ENCODE results near the gene EVA1C. TPM values are rescaled to one million over a fixed set of nuclear protein-coding genes. Genes with fewer than 3 reads are reported as not detected.
"Not testable (repeated sequence)": the region's sequence is repeated elsewhere in the genome, so short reads cannot be mapped to it uniquely, and the experiment has no call there.

Gene EVA1C
- total RNA-seq, 6 donors from 2014 or later = 40.2 to 75.6 (median 55.7) TPM

GRCh38 chr21:32387151-32387550 lies 25.4 kb upstream of the EVA1C start:
- no peak for ATAC-seq (ENCODE audit: low FRiP score in 2 of 2)
- no peak for DNase-seq
- no peak for TF ChIP-seq CTCF (IDR thresholded peaks at IDR 0.05)
- no peak for TF ChIP-seq POLR2AphosphoS5 (IDR thresholded peaks at IDR 0.05)
- no peak for TF ChIP-seq POLR2A (IDR thresholded peaks at IDR 0.05)
- TF ChIP-seq EP300 (IDR thresholded peaks at IDR 0.05) = no peak
- peaks cover 7 to 20% (median 11%) of the 10 kb centered on the region in 4 donors for H3K4me1 ChIP-seq
- H3K9me3 ChIP-seq = no peaks in the 10 kb centered on the region
- H3K4me3 ChIP-seq = no peak overlapping the region
- H3K36me3 ChIP-seq = peaks cover 15 to 30% (median 20%) of the 10 kb centered on the region in 4 donors
- peak overlapping the region in 1 of 4 donors; percentile 40 for H3K27ac ChIP-seq
- H3K27me3 ChIP-seq = no peaks in the 10 kb centered on the region
- WGBS, 2 donors = 72 to 80% methylated on average over 8 of the region's 8 CpGs

GRCh38 chr21:32388306-32388705 lies 24.2 kb upstream of the EVA1C start:
- Histone ChIP-seq H3K27ac (no peak overlapping the region), H3K4me3 (no peak overlapping the region)

GRCh38 chr21:32389337-32390015 lies 23.0 kb upstream of the EVA1C start:
- Histone ChIP-seq H3K4me1 (peaks cover 18 to 32% (median 20%) of the 10 kb centered on the region in 4 donors), H3K4me3 (no peak overlapping the region), H3K27ac (no peak overlapping the region), H3K9me3 (no peaks in the 10 kb centered on the region), H3K36me3 (peaks cover 0 to 7% (median 0%) of the 10 kb centered on the region in 4 donors), H3K27me3 (no peaks in the 10 kb centered on the region)
- 74 to 78% methylated on average over 5 of the region's 5 CpGs for WGBS, 2 donors
- ATAC-seq (ENCODE audit: low FRiP score in 2 of 2) (no peak), DNase-seq (no peak)
- TF ChIP-seq POLR2A (IDR thresholded peaks at IDR 0.05) (no peak), EP300 (IDR thresholded peaks at IDR 0.05) (no peak), POLR2AphosphoS5 (IDR thresholded peaks at IDR 0.05) (no peak), CTCF (IDR thresholded peaks at IDR 0.05) (no peak)

More at GRCh38 chr21:32388306-32388705, 24.2 kb upstream of the EVA1C start:
- H3K27me3 ChIP-seq = no peaks in the 10 kb centered on the region
- DNase-seq (no peak), ATAC-seq (ENCODE audit: low FRiP score in 2 of 2) (no peak)
- peaks cover 10 to 25% (median 15%) of the 10 kb centered on the region in 4 donors for H3K4me1 ChIP-seq
- peaks cover 6 to 18% (median 9%) of the 10 kb centered on the region in 4 donors for H3K36me3 ChIP-seq
- 93% methylated on average over 8 to 9 of the region's 9 CpGs for WGBS, 2 donors
- no peaks in the 10 kb centered on the region for H3K9me3 ChIP-seq
- TF ChIP-seq POLR2AphosphoS5 (IDR thresholded peaks at IDR 0.05) (no peak), CTCF (IDR thresholded peaks at IDR 0.05) (no peak), EP300 (IDR thresholded peaks at IDR 0.05) (no peak), POLR2A (IDR thresholded peaks at IDR 0.05) (no peak)

- H3K27ac ChIP-seq; DNase-seq; H3K36me3 ChIP-seq; H3K27me3 ChIP-seq; ATAC-seq (ENCODE audit: low FRiP score in 2 of 2); H3K4me3 ChIP-seq; H3K9me3 ChIP-seq: not testable (repeated sequence)
- H3K4me1 ChIP-seq = peaks cover 18 to 32% (median 20%) of the 10 kb centered on the region in 4 donors
- 87 to 91% methylated on average over 11 of the region's 11 CpGs for WGBS, 2 donors
These were observed 21.8 kb upstream of the EVA1C start for GRCh38 chr21:32390537-32391224.

- H3K9me3 ChIP-seq = no peaks in the 10 kb centered on the region
- peaks cover 18 to 26% (median 20%) of the 10 kb centered on the region in 4 donors for H3K4me1 ChIP-seq
- no peaks in the 10 kb centered on the region for H3K27me3 ChIP-seq
- TF ChIP-seq POLR2AphosphoS5 (IDR thresholded peaks at IDR 0.05) (no peak), CTCF (IDR thresholded peaks at IDR 0.05) (no peak), EP300 (IDR thresholded peaks at IDR 0.05) (no peak), POLR2A (IDR thresholded peaks at IDR 0.05) (no peak)
- ATAC-seq (ENCODE audit: low FRiP score in 2 of 2) (no peak), DNase-seq (no peak)
- H3K4me3 ChIP-seq = peak overlapping the region in 2 of 4 donors; percentile 93 to 99
- no peak overlapping the region for H3K27ac ChIP-seq
- 73 to 75% methylated on average over 4 of the region's 4 CpGs for WGBS, 2 donors
- no peaks in the 10 kb centered on the region for H3K36me3 ChIP-seq
These were observed 20.8 kb upstream of the EVA1C start for GRCh38 chr21:32391755-32392154.

Measured in upper lobe of left lung (tissue), 6 donors.